HepG2 (cell line): Measurements from ENCODE around the gene RPLP2. TPM values are rescaled to one million over a fixed set of nuclear protein-coding genes. Genes with fewer than 3 reads are reported as not detected.
A peak's percentile ranks its signal among the peaks of the same experiment; 100 is the strongest.

Experiments used
- CREM ChIP-seq, 2 experiments: sonication (generic) in 1 of 2; formaldehyde crosslinking in 1 of 2; IDR thresholded peaks; 2 replicates each; pipeline versions ENCODE4 v1.4.0 to v1.6.1; 2016 to 2020; ENCODE audit warnings: antibody characterized with exemption in 1 of 2, mild to moderate bottlenecking in 1 of 2, missing genetic modification reagents in 1 of 2
- DZIP1 ChIP-seq: sonication (generic); formaldehyde crosslinking; IDR thresholded peaks from 2 replicates; pipeline ENCODE4 v1.5.0; 2020; ENCODE audit warnings: mild to moderate bottlenecking, missing genetic modification reagents
- FOXA3 ChIP-seq: IDR thresholded peaks from 2 replicates; pipeline ENCODE4 v1.6.1; 2016; ENCODE audit warnings: missing genetic modification reagents, missing compliant biosample characterization
- HCFC1 ChIP-seq: fragments of 150-350 bp; IDR thresholded peaks from 2 replicates; pipeline ENCODE4 v1.6.1; 2014; ENCODE audit warnings: low read depth, low read length
- IRF2 ChIP-seq: IDR thresholded peaks from 2 replicates; pipeline ENCODE4 v1.6.1; 2018; ENCODE audit warnings: missing genetic modification reagents, missing compliant biosample characterization
- MBNL3 ChIP-seq: fragments of 250-450 bp; sonication (Bioruptor Pico); conservative IDR thresholded peaks from 2 replicates; pipeline ENCODE4 v1.8.0; 2022; ENCODE audit warnings: mild to moderate bottlenecking, inconsistent platforms
- MEIS1 ChIP-seq: sonication (generic); formaldehyde crosslinking; IDR thresholded peaks from 2 replicates; pipeline ENCODE4 v1.9.0; 2021; ENCODE audit warnings: mild to moderate bottlenecking, missing genetic modification reagents, moderate library complexity, borderline replicate concordance
- NFKBIZ ChIP-seq: IDR thresholded peaks from 2 replicates; pipeline ENCODE4 v1.6.1; 2018; ENCODE audit warnings: missing genetic modification reagents, missing compliant biosample characterization
- SIX1 ChIP-seq: sonication (generic); formaldehyde crosslinking; IDR thresholded peaks from 2 replicates; pipeline ENCODE4 v1.4.0; 2020; ENCODE audit warnings: missing genetic modification reagents, borderline replicate concordance
- SOX5 ChIP-seq: IDR thresholded peaks from 2 replicates; pipeline ENCODE4 v1.6.1; 2016; ENCODE audit warnings: borderline replicate concordance
- TBP ChIP-seq: sonication (generic); formaldehyde crosslinking; IDR thresholded peaks from 2 replicates; pipeline ENCODE4 v1.5.0; 2020; ENCODE audit warnings: missing genetic modification reagents
- TCF7 ChIP-seq: sonication (generic); IDR thresholded peaks from 2 replicates; pipeline ENCODE4 v1.6.1; 2016; ENCODE audit warnings: antibody characterized with exemption, low read depth
- ZFP36L2 ChIP-seq: sonication (generic); formaldehyde crosslinking; IDR thresholded peaks from 2 replicates; pipeline ENCODE4 v1.4.0; 2020; ENCODE audit warnings: missing genetic modification reagents
- ZFY ChIP-seq: sonication (generic); formaldehyde crosslinking; IDR thresholded peaks from 2 replicates; pipeline ENCODE4 v1.4.0; 2020; ENCODE audit warnings: missing genetic modification reagents
- polyA plus RNA-seq, 8 experiments: library from polyadenylated mRNA; depleted of rRNA in 3 of 8; stranded (reverse) in 7 of 8; unstranded in 1 of 8; fragments of >200 nt; fragmentation: Illumina TruSeq in 4 of 8; extraction: Trizol in 4 of 8; gene quantifications; 2 replicates each; pipeline versions ENCODE4 v1.2.1 to v1.2.3, GENCODE V29; 2011 to 2016; ENCODE audit warnings: low read depth in 4 of 8, missing spikeins in 1 of 8, mixed read lengths in 1 of 8; ENCODE audit not compliant: insufficient read depth in 1 of 8
- total RNA-seq, 5 experiments: library from RNA; depleted of rRNA; stranded (reverse); fragments of >200 nt; fragmentation: Illumina TruSeq; extraction: Trizol; gene quantifications; 2 replicates each; pipeline ENCODE4 v1.2.3, GENCODE V29; 2016; ENCODE audit warnings: low read depth in 1 of 5
- TF ChIP-seq, protein P1 (sequence below): sonication (generic); formaldehyde crosslinking; IDR thresholded peaks from 2 replicates; pipeline ENCODE4 v1.4.0; 2020; ENCODE audit warnings: missing genetic modification reagents, borderline replicate concordance
- TF ChIP-seq, protein P2 (sequence below): sonication (generic); formaldehyde crosslinking; IDR thresholded peaks from 2 replicates; pipeline ENCODE4 v1.5.1; 2020; ENCODE audit warnings: missing genetic modification reagents, mild to moderate bottlenecking, borderline replicate concordance
- TF ChIP-seq, protein P3 (sequence below): sonication (generic); formaldehyde crosslinking; IDR thresholded peaks from 2 replicates; pipeline ENCODE4 v1.4.0; 2020; ENCODE audit warnings: missing genetic modification reagents
- TF ChIP-seq, protein P4 (sequence below): sonication (generic); formaldehyde crosslinking; IDR thresholded peaks from 2 replicates; pipeline ENCODE4 v1.5.1; 2020; ENCODE audit warnings: missing genetic modification reagents, mild to moderate bottlenecking, borderline replicate concordance

Gene RPLP2
- total and polyA plus RNA-seq, 2 of the 13 experiments (the other 11 are each of a cell fraction or from before 2014, with no cell fraction given): 978 to 2,106 TPM

- TF ChIP-seq, protein P1, sequence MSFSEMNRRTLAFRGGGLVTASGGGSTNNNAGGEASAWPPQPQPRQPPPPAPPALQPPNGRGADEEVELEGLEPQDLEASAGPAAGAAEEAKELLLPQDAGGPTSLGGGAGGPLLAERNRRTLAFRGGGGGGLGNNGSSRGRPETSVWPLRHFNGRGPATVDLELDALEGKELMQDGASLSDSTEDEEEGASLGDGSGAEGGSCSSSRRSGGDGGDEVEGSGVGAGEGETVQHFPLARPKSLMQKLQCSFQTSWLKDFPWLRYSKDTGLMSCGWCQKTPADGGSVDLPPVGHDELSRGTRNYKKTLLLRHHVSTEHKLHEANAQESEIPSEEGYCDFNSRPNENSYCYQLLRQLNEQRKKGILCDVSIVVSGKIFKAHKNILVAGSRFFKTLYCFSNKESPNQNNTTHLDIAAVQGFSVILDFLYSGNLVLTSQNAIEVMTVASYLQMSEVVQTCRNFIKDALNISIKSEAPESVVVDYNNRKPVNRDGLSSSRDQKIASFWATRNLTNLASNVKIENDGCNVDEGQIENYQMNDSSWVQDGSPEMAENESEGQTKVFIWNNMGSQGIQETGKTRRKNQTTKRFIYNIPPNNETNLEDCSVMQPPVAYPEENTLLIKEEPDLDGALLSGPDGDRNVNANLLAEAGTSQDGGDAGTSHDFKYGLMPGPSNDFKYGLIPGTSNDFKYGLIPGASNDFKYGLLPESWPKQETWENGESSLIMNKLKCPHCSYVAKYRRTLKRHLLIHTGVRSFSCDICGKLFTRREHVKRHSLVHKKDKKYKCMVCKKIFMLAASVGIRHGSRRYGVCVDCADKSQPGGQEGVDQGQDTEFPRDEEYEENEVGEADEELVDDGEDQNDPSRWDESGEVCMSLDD (CRISPR knock-in tag): 0 out of 2 replicates have a peak, but pooled peaks have one; percentile 50
- TF ChIP-seq CREM (IDR thresholded peaks at IDR 0.05): no peak
- no peak for TF ChIP-seq CREM (CRISPR knock-in tag; IDR thresholded peaks at IDR 0.05)
- TF ChIP-seq NFKBIZ (CRISPR knock-in tag): no peak
- TF ChIP-seq, protein P2, sequence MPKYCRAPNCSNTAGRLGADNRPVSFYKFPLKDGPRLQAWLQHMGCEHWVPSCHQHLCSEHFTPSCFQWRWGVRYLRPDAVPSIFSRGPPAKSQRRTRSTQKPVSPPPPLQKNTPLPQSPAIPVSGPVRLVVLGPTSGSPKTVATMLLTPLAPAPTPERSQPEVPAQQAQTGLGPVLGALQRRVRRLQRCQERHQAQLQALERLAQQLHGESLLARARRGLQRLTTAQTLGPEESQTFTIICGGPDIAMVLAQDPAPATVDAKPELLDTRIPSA (CRISPR knock-in tag): no peak
- TF ChIP-seq SIX1 (CRISPR knock-in tag): no peak
- no peak for TF ChIP-seq DZIP1 (CRISPR knock-in tag)
- TF ChIP-seq MEIS1 (CRISPR knock-in tag): no peak
- TF ChIP-seq HCFC1: no peak
- TF ChIP-seq ZFY (CRISPR knock-in tag): peak; percentile 54; the same call in 1 of the 2 replicates
- no peak for TF ChIP-seq TBP (CRISPR knock-in tag)
- no peak for TF ChIP-seq SOX5 (CRISPR knock-in tag)
- TF ChIP-seq, protein P3, sequence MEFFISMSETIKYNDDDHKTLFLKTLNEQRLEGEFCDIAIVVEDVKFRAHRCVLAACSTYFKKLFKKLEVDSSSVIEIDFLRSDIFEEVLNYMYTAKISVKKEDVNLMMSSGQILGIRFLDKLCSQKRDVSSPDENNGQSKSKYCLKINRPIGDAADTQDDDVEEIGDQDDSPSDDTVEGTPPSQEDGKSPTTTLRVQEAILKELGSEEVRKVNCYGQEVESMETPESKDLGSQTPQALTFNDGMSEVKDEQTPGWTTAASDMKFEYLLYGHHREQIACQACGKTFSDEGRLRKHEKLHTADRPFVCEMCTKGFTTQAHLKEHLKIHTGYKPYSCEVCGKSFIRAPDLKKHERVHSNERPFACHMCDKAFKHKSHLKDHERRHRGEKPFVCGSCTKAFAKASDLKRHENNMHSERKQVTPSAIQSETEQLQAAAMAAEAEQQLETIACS: 0 out of 2 replicates have a peak, but pooled peaks have one; percentile 40
- TF ChIP-seq TCF7: no peak
- TF ChIP-seq ZFP36L2 (CRISPR knock-in tag): no peak
- no peak for TF ChIP-seq IRF2 (CRISPR knock-in tag)
- TF ChIP-seq FOXA3: no peak
- TF ChIP-seq, protein P4, sequence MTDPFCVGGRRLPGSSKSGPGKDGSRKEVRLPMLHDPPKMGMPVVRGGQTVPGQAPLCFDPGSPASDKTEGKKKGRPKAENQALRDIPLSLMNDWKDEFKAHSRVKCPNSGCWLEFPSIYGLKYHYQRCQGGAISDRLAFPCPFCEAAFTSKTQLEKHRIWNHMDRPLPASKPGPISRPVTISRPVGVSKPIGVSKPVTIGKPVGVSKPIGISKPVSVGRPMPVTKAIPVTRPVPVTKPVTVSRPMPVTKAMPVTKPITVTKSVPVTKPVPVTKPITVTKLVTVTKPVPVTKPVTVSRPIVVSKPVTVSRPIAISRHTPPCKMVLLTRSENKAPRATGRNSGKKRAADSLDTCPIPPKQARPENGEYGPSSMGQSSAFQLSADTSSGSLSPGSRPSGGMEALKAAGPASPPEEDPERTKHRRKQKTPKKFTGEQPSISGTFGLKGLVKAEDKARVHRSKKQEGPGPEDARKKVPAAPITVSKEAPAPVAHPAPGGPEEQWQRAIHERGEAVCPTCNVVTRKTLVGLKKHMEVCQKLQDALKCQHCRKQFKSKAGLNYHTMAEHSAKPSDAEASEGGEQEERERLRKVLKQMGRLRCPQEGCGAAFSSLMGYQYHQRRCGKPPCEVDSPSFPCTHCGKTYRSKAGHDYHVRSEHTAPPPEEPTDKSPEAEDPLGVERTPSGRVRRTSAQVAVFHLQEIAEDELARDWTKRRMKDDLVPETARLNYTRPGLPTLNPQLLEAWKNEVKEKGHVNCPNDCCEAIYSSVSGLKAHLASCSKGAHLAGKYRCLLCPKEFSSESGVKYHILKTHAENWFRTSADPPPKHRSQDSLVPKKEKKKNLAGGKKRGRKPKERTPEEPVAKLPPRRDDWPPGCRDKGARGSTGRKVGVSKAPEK (CRISPR knock-in tag): no peak
- no peak for TF ChIP-seq MBNL3 (CRISPR knock-in tag)
Observed at GRCh38 chr11:776561-777287, 33.0 kb upstream of the RPLP2 start (continued).
